DMS 273 (cell line): ENCODE measurements around the gene MAML2.

Source experiments
- DNase-seq: peaks from one replicate; lab custom pipeline; 2025; ENCODE audit not compliant: unreplicated experiment; lab: John Stamatoyannopoulos, UW

MAML2 gene

DNA sequence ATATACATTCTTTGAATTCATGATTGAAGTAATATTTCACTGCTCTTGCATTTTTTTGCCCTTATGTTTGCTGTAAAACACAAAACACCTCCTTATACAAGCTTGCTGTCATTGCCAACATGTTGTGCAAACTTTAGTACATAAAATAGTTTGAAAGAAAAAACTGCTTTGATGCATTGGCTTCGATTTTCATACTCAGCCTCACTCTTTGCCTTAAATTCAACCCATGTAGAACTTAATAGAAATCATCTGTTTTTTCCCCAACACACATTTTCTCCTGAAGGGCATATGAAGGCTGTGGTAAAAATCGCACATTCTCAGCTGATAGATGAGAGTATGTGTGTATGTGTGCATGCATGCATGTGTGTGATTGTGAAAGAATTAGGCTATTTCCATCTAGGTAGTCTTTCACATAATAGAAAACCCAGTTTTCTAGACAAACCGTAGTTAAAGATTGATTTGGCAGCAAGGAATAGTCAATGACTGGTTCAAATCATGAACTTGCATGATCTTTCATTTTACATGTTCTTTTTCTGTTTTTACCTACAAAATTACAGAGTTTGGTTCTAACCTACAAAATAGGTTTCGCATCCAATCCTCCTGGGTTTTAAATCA is 346.3 kb downstream of the MAML2 start:
- DNase-seq = no peak

DNA sequence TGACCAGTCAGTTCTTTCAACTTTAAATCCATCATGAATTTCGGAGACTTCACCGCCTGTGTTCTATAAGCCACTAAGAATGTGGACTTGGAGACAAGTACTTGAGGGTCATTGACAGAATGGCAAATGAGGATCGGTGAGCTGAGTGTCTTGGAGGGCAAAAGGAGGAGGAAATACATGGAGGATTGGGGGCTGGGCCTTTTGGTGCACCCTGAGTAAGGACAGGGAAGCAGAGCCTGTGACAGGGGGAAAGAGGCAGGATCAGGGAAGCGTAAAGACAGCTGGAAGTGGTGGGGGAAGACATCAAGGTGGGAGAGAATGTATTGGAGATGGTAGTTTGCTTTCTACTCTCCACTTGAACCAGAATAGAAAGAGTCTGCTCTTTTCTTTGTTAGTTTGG is 348.7 kb downstream of the MAML2 start:
- DNase-seq = no peak

DNA sequence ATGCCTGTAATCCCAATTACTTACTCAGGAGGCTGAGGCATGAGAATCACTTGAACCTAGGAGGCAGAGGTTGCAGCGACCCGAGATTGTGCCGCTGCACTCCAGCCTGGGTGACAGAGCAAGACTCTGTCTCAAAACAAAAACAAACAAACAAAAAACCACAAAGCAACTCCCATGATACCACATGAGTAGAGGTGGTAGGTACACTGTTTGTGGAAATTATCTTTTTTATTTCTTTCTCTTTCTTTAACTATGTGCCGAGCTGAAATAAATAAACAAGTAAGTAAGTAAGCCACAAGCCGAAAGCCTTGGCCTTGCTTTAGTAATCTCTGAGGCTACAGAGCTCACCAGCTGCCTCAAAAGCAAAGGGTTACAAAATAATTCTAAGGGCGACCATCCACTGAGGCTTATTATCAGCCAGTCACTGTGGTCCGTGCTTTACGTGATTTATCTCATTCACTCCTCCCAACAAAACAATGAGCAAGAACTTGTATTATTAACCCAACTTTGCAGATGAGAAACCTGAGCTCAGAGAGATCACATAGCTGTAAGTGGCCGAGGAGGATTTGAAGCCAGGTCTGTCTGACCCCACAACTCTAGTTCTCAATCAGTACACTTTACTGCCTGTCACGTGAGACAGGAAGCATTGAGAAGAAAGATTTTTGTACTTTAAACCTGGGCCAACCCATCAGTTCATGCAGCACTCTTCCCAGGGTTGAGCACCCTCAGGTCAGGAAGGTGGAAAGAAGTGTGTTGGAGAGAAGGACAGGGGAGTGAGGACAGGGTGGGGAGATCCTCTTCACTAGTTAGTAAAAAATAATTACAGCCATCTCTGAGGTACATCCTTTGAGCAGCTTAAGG is 349.3 kb downstream of the MAML2 start:
- no peak for DNase-seq

DNA sequence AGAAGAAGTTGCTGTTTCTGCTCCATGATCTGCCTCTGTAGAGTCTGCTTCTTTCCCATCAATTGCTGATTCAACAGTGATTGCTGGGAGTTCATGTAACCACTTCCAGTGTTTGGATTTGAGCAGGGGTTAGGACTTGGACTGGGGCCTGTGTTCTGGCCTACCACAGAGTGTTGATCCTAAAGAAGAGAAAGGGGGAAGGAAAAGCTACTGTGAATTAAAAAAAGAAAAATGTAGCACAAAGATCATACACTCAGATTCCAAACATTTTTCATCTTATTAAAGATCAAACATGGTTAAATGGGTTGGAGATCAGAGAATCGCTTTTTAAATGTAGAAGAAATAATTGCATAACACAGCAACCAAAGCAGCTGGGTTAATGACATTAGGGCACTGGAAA is 351.4 kb downstream of the MAML2 start:
- no peak for DNase-seq

DNA sequence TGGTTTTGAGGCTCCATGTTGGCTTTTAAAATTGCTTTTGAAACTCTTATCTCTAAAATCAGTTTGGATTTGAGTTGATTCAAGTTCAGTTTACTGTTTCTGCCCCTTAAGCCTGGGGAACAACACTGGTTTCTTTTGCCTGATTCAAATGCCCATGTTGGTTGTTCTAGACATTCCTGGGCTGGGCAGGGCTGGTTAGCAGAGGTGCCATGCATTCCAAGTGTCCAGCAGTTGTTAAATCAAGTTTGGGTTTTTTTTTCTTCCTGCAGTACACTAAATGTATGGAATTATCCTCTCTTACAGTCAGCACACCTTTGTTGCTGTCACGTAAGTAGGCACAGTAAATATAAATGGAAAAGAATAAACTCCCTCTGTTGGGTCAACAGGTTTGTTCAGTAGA is 351.9 kb downstream of the MAML2 start:
- no peak for DNase-seq

DNA sequence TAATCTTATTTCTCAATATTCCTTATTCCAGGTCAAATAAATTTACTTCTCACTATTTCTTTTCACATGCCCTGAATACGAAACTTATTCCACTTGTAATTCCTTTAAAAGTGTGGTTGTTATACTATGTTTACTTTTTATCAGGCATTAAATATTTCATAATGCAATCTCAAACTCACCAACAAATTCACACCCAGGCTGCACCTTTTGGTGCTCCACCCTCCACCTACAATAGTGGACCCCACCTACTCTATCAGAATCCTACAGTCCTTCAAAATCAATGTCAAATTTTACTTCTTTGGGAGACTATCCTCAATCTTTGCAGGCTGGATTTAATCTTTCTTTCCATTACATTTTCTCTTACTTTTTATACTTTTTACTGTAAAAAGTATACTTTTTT is 353.2 kb downstream of the MAML2 start:
- no peak for DNase-seq

DNA sequence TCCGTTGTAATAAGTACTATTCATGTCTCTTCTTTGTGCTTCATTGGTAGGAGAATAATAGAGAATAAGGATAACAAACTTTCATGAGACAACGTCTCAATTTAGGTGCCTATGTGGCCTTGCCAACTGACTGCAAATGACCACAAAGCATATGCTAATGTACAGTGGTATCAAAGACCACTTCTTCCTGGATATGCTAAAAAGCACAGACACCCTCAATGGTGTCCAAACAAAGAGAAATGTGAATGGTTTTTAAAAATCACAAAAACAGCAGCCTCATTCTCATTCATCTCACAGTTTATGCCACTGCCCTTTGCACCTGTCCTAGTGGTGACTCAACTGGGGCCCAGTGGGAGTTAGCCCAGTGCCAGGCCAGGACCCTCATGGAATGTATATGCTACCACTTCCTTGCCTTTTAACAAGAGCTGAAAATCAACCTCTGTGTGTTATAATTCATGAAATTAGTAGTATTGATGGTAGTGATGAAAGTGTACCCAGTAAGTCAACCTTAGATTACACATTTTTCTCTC is 353.9 kb downstream of the MAML2 start:
- no peak for DNase-seq

DNA sequence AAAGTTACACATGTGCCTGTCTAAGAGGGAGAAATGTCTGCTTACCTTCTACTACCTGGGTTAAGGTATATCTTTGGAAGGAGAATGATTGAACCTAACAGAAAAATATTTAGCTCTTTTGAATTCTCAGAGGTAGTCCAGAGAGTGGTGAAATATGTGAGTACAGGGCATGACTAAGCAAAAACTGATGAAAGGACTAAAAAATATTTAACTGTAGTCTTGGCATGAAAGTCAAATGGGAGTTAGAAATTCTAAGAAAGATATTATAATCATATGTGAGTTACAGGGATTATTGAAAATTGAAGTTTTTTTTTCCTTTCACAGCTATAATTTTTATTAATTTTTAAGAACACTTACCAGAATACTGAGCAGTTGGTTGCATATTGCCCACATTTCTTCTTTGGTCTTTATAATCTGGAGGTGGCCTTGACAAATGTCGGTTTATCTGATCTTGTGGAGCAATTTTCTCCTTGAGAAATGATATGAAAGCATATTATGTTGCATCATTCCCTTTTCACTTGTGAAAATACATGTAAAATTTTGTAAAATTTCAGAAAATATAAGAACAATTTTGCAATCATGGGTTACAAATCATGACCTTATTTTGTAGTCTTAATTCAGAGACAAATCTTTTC is 357.7 kb downstream of the MAML2 start:
- DNase-seq = no peak

DNA sequence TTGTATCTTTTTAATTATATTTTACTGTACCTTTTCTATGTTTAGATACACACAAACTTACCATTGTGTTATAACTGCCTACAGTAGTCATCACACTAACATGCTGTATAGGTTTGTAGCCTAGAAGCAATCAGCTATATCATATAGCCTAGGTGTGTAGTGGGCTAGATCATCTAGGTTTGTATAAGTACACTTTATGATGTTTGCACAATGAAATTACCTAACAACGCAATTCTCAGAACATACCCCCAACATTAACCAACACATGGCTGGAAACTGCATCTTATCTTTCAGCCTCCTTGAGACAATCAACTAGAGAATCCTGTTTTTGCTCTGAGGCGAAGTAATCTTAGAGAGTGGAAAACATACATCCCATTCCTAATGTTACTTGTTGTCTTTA is 358.9 kb downstream of the MAML2 start:
- DNase-seq = no peak

DNA sequence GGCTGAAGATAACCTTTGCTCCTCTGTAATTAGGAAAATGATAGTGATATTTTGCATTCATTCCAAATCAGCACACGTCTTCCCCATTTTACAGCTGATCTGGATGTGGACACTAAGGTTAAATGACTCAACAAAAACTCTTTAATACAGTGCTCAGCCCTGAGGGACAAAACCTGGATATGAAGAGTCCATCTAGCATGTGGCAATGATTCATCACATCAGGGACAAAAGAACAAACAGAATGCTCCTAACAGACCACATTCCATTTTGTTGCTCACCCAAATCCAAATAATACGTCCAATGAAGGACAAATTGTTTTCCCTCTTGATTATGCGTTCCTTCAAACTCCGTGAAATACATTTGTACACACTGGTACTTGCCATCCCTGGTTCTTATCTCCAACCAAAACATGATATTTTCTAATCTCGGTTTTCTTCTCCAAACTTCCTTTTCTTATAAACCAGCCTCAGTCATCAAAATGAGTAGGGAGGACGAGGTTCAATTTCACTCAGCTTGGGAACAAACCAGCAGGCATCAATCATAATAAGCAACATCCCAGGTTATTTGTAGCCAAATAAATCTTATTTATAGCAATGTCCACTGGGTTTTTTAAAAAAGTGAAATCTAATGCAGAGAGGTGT is 365.3 kb downstream of the MAML2 start:
- DNase-seq = no peak

DNA sequence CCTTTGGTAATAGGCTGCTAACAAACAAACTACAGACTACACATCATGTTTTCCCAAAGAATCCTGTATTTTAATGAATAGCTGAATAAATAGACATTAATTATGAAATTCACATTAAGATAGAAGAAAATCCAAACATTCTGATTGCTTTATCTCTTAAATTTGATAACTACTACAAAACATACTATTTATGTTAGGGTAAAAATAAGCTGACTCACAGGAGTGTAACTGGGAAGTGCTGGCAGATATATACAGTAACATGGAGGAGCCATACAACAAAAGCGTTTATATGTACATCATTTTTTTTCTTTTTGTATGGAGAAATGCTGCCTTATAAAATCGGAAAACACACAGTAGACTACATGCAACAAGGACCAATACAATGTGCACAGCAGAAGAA is 366.4 kb downstream of the MAML2 start:
- no peak for DNase-seq

DNA sequence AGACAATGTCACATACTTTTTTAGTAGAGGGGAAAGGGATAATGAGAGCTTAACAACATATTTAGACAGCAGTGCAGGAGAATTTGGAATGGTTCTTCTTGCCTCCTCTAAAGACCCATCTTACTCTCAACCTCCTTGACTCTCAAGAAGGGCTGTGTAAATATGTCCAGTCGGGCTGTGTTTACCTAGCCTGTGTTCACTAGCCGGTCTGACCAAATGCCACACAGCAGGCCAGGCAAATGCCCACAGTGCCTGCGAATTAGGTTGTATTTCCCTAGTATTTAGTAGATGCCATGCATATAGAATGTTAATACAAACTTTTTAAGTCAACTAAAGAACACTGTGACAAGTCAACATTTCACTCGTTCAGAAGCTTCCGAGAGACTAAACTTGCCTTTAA is 367.7 kb downstream of the MAML2 start:
- no peak for DNase-seq

DNA sequence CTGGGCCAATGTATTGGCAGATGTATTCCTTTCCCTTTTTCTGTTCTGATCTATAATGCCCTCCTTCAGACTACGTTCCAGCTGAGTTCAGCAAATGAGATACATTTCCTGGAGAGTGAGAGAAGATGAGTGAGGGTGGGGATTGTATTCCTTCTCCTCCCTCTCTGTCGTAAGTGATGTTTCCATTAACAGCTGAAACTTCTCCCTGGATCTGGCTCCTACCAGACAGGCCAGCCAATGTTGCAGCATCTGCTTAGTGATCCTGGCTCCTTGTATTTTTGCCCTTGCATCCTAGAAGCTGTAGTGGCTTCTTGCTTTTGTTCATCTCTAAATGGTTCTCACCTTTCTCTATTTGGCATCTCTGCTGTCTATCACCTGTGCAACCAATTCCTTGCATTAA is 370.9 kb downstream of the MAML2 start:
- no peak for DNase-seq

DNA sequence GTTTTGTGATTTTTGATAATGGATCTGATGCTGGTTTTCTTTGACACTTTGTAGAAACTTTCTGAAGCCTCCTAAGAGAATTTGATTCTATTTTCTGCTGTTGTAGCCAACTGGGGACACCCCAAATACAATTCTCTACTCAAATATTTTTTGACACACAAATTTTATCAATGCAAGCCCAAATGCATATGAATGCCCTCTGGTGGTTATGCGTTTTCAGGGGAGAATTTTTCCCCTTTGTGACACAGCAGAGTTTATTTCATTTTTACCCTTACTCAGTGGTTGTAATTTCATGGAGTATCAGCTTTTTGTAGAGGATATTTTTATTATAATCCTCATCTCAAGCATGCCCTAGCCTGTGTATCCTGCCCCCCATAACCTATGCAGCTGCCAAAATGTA is 374.4 kb downstream of the MAML2 start:
- DNase-seq = no peak

DNA sequence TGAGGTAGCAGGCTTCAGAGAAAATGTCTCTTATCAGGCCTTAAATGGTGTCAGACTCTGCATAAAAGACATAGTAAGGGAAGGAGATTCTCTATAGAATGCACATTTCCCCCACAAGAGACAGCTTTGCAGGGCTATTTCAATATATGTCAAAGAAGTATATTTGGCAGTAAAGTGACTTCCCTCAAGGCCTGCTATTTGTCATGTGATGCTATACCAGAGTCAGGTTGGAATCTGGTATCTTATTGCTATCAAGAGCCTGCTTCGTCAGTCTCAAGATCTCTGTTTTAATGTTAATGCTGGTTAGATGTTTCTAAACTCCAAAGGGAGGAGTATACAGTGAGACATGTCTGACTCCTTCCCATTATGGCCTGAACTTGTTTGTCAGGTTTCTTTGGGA is 378.7 kb downstream of the MAML2 start:
- no peak for DNase-seq

DNA sequence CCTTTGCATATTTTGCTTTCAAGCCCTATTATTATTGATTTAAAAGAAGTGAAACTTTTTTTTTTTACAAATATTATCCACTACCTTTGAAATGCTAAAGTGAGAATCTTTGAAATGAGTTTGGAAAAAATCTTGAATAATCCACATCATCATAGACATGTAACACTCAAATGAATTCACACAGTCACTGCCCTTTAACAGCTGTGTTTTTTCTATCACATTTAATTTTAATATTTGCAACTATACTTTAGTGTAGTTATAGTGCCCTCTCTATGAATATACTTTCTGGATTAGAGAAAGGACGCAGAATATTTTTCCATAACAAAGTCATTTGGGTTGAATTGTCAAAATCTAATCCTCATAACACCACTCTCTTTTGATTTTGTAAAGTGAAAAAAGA is 381.2 kb downstream of the MAML2 start:
- no peak for DNase-seq

DNA sequence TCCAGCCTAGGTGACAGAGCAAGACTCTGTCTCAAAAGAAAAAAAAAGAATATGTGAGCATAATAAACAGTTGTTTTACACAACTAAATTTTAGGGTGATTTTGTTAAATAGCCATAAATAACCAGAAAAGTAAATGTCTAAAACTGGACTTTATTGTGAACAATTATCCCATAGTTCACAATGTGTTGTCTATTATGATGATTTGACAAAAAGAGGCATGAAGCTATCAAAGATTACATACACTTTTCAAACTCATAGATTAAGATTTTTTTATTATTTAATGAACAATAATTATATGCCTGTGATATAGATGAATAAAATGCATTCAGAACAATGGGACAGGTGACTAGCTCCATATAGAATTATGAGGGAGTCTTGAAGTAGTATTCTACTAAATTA is 392.1 kb downstream of the MAML2 start:
- DNase-seq = no peak

DNA sequence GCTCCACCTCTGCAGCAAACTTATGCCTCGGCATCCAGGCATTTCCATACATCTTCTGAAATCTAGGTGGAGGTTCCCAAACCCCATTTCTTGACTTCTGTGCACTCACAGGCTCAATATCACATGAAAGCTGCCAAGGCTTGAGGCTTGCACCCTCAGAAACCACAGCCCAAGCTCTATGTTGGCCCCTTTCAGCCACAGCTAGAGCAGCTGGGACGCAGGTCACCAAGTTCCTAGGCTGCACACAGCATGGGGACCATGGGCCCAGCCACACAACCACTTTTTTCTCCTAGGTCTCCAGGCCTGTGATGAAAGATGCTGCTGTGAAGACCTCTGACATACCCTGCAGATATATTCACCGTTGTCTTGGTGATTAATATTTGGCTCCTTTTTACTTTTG is 394.4 kb downstream of the MAML2 start:
- DNase-seq = no peak

DNA sequence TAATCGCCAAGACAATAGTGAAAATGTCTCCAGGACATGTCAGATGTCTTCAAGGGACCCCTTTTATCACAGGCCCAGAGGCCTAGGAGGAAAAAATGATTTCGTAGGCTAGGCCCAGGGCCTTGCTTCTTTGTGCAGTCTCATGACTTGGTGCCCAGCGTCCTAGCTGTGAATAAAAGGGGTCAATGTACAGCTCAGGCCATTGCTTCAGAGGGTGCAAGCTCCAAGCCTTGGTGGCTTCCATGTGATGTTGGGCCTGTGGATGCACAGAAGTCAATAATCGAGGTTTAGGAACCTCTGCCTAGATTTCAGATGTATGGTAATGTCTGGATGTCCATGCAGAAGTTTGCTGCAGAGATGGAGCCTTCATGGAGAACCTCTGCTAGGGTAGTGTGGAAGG is 398.4 kb downstream of the MAML2 start:
- no peak for DNase-seq

DNA sequence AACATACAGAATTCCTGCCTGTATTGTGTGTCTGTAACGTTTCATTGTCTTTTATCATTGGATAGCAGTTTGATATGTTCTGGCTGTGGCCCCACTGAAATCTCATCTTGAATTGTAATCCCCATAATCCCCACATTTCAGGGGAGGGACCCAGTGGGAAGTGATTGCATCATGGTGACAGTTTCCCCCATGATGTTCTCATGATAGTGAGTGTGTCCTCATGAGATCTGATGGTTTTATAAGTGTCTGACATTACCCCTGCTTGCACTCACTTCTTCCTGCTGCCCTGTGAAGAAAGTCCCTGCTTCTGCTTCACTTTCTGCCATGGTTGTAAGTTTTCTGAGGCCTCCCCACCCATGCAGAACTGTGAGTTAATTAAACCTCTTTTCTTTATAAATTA is 399.4 kb downstream of the MAML2 start:
- no peak for DNase-seq

DNA sequence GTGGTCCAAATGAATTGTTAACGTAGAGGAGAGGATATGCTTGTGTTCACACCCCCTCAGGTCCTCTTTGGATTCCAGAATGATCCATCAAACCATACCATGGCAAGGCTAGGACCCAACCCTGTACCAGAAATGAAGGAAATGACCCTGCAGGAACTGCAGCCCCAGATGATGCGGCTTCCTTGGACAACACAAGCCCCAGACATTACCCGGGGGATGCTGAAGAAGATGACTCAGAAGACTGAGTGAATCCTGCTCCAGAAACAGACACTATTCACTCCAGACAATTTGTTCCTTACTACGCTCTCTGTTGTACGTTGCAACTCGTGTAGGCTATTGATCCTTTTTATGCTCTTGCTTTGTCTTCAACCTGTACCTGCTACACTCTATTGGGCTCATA is 403.9 kb downstream of the MAML2 start:
- DNase-seq = no peak

DNA sequence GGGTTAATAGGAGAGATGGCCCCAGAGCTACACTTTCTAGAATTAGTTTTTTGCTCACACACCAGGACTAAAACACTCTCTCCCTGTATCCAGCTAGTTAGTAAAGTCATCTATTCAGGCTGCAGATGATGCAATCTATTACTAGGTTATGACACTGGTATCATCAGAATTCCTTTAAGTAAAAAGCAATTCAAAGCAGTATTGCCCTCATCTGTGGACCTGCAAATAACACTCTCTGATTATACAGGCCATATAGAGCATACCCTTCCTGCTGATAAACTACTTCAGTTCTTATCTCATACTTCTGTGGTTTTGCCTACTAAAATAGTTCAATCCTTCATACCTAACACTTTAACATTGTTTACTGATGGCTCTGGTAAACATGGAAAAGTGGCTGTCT is 405.6 kb downstream of the MAML2 start:
- DNase-seq = no peak
